Right renal pelvis (tissue), 4 donors: ENCODE data around the gene FTHL17. TPM values are rescaled to one million over a fixed set of nuclear protein-coding genes. Genes with fewer than 3 reads are reported as not detected.
A peak's percentile ranks its signal among the peaks of the same experiment; 100 is the strongest.

Source experiments
- DNase-seq, 4 donors: peaks; one replicate each; pipeline ENCODE4 v3.0.0-alpha.2; 2013; ENCODE audit warnings: low read depth in 4 of 4, low spot score in 3 of 4, missing footprints in 1 of 4
- polyA plus RNA-seq, 4 donors: library from polyadenylated mRNA; unstranded; fragments of 120-200 nt; gene quantifications; one replicate each; pipeline ENCODE4 v1.2.1, GENCODE V29; 2013; ENCODE audit not compliant: insufficient read length in 4 of 4

The FTHL17 gene
- polyA plus RNA-seq, 4 donors: not detected

DNA sequence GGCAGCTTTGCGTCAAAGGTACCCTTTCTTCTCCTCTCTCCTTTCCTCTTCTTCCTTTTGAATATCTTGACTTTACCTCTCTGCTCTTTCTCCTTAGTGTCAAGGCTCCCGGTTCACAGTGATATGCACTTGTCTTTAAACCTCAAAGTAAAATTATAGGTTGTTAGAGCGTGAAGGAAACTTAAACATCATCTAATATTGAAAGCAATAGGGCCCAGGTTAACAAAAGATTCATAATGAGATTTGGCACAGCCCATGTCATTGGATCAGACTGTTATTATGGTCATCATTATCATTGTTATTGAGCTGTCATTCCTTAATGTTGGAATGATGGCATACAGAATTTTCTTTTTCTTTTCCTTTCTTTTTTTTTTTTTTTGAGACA is 32.5 kb downstream of the FTHL17 start:
- DNase-seq: no peak

DNA sequence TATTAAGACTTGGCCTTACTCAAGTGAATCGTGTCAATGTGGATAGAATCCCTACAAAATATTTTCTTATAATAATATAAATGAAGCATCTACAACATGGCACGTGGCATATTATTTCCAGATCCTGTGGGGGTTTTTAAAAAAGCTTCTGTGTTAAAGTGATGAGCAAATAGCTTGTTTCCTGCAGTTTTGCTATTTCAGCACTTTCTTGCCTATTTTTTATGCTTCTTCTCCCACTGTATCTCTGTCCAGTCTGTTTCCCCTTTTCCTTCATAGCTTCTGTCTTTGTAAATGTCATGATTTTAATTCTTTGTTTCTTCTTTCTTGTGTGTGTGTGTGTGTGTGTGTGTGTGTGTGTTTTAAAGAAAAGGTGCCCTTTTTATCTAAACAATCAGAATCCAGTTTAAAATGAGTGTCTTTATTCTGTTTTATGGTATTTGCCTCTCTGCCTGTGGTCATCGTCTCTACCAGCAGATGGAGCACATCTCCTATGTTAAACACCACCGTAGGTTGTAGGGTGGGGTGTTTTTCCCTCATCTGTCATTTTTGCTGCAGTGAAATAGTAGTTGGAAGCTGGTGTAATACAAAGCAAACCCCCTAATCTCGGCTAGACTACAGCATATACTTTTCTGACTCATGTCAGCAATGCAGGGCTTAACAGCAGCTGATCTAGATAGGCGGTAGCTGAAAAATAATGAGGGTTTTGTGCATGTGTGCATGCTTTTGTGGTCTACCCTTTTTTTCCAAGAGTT is 33.1 kb downstream of the FTHL17 start:
- DNase-seq: peak in 1 of 4 donors; percentile 10

DNA sequence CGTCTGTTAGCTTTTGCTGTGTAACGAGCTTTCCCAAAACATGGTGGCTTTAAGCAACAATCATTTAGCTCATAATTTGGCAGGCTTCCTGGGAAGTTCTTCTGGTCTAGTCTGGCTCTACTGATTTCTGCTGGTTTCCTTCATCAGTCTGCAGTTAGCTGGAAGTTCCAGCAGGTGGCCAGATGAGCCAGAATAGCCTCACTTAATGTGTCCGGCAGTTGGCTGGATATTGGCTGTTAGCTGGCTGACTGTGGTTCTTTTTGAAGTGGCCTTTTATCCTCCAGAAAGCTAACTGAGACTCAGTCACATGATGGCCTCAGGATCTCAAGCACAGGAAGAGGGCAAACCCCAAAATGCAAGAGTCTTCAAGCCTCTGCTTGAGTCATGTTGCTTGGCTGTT is 34.9 kb downstream of the FTHL17 start:
- no peak for DNase-seq

DNA sequence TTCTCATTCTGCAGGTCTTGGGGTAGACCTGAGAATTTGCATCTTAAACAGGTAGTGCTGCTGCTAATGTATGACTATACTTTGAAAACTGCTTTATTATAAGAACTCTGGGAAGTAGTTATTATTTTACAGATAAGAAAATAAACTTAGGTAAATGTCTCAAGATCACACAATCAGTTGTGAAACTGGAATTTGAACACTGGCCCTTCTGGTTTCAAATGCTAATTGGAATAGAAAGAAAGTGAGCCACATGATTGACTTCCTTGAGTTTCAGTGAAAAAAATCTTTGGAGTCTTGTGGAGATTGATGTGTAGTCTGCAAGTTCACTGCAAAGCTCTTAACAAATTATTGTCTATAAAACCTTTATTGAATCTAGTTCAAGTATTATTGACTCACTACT is 44.5 kb downstream of the FTHL17 start:
- DNase-seq: no peak

DNA sequence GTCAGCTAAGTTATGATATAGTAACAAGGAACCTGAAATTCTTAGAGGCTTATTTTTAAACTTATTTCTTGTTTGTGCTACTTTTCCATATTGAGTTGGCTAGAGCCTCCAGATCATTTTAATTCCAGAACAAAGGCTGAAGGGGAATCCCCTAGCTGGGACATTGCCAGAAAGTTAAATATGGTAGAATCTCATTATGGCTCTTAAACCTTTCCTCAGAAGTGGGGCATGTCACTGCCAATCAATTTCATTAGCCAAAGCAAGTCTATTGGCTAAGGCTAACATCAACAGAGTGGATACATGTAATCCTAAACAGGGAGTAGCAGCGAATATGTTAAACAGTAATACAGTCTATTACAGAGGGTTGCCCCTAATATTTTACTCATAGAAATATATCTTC is 47.0 kb downstream of the FTHL17 start:
- DNase-seq: no peak

DNA sequence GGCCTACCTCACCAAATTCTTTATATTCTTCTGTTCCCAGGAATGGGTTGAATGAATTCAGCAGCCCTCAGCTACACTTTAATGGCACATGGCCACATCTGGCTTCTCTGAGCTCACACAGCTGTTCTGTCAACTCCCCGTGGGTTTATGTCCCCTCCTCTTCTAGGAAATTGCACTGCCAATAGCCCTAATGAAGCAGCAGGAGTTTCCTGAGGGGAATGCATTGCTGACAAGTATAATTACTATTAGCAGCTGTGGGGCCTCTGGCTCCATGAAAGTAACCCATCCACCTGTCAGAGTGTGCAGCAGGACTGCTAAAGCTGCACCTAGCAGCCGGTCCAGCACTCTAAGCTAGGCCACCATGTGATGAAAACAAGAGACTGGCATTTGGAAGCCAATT is 50.3 kb downstream of the FTHL17 start:
- DNase-seq: peak in 1 of 4 donors; percentile 20

Other genes starting within 250 kb of the FTHL17 start
- 10 to 100 TPM; 30.6 to 37.0 (median 31.9) TPM for gene TAB3, start 182.8 kb downstream of the FTHL17 start, polyA plus RNA-seq